GM21390 (cell line): ENCODE results near the gene TTC22.

Experiments used
- ATAC-seq: cut with Tn5 transposase; IDR thresholded peaks from one replicate; pipeline ENCODE4 v1.9.1; 2021; ENCODE audit not compliant: unreplicated experiment

Gene TTC22

DNA sequence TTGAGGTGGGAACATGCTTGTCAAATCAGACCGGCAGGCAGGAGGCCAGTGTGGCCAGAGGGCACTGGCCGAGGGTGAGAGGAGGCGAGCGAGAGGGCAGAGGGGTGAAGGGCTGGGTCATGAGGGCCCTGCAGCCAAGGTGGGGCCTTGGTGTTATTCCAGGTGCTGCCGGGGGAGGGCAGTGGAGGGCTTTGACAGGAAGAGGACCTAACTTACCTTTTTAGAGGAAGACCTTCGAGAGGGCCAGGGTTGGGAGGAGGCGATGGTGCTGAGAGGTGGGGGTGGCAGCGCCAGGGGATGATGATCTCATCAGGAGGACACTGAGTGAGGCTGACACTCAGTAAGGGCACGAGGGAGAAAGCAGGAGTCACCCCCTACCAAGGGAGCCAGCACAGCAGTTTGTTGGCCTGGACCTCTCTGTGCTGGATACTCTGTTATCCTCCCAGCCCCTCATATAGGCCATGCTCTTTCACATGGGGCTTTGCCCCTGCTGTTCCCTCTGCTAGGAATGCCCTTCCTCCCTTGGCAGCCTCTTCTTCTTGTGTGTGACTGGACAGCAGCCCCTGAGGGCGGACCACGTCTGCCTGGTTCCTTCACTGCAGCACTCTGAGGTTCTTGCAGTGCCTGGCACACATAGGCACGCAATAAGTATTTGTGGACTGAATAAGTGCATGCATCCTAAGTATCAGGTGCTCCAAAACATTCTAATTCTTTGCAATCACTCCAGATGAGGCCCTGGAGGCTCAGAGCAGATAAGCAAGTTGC, 7.5 kb upstream of the TTC22 start:
- no peak for ATAC-seq

- ATAC-seq: no peak
Measured at GRCh38 chr1:54807756-54808155, 6.6 kb upstream of the TTC22 start.

DNA sequence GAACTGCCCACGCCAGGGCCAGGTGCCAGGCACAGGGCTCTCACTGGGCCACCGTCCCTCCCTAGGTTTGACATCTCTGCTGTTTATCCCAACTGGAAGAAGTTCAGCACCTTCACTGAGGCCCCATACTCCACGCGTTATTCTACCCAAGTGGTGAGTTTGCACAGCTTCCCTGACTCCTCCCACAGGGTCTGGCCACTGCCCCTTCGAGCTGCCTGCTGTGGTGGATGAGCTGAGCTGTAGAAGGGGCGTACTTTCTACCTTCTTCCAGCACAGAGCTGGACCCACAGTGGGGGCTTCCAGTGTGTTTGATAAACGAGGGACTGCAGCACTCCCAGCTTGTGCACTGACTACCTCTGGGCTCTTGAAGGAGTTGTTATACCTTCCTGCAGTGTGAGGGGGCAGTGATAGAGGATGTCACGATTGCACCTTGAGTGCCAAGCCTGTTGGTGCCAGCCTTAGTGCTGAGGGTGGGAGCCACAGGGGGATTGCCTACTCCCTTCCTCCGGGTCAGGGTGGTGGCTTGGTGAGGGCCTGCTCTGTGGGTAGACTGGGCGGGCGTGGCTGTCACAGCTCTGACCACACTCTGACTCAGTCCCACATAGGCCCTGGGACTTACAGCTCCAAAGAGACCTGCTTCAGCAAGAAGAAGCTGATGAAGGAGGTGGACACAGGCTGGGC, 5.9 kb upstream of the TTC22 start:
- no peak for ATAC-seq

- ATAC-seq: no peak
Measured at GRCh38 chr1:54805981-54806381, 4.9 kb upstream of the TTC22 start.

DNA sequence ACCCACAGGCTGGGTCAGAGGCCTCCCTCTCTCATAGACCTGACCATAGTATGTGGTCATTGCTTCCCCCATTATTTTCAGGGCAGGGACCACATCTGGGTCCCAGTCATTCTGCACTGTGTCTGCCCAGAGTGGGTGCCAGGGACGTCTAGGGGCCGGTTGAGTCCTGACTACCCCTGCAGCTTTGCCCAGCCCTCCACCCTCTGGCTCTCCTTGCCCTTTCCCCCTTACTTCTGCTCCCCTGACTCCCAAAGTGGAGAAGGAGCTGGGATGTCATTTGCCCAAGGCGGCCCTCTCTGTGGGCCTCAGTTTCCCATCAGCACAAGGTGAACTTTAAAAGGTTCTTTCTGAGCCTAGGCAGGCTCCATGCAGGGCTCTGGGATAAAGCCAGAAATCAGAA, 4.3 kb upstream of the TTC22 start:
- no peak for ATAC-seq

DNA sequence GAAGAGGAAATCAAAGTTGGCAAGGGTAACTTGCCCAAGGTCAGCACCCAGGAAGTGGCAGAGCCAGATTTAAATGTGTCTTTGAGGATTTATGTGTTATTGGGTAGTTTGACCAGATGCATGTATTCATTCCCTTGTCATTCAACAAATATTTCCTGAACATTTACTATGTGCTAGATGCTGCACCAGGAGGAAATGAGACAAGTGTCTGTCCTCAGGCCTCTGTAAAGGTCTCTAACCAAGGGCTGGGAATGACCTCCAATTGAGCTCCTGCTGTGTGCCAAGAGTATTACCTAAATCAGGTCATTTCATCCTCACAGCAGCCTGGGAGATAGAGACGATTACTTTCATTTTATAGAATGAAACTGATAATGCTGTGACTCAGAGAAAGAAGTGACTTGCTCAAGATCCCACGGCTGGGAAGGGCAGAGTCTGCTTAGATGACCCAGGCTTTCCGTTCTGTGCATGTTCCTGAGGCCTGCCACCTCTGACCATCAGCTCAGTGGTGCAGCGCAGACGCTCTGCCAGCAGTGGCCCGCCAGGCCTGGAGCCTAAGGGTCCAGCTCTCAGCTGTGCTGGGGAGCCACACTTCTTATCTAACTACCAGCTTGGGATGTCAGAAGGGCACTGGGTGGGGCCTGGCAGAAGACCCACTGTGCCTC, 3.5 kb upstream of the TTC22 start:
- no peak for ATAC-seq

DNA sequence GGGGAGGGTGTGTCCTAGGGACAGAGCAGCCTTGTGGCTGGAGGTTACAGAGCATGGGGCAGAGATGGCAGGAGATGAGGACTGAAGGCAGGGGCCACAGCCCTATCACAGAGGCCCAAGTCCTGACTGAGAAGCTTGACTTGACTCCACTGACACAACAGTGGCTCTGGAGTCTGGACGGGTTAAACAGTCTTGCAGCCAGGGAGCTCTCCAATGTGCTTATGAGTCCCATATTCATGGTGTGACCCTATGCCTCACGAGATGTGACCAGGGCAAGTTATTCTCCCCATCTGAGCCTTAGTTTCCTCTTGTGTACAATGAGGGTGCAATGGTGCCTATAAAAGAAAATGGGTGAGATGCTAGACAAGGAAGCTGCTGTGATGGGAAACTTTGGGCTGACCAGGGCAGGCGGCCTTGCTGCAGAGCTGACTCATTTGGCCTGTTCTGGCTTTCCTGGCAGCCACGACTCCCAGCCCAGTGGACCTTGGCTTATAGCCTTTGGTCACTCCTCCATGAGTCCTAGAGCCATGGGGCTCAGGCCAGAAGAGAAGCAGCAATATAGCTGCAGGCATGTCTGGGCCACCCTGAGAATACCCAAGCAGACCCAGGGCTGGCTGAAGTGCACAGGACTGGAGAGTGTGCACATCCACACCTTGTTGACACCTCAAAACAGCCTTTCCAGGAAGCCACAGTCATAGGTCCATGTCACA, 2.8 kb upstream of the TTC22 start:
- ATAC-seq: no peak

DNA sequence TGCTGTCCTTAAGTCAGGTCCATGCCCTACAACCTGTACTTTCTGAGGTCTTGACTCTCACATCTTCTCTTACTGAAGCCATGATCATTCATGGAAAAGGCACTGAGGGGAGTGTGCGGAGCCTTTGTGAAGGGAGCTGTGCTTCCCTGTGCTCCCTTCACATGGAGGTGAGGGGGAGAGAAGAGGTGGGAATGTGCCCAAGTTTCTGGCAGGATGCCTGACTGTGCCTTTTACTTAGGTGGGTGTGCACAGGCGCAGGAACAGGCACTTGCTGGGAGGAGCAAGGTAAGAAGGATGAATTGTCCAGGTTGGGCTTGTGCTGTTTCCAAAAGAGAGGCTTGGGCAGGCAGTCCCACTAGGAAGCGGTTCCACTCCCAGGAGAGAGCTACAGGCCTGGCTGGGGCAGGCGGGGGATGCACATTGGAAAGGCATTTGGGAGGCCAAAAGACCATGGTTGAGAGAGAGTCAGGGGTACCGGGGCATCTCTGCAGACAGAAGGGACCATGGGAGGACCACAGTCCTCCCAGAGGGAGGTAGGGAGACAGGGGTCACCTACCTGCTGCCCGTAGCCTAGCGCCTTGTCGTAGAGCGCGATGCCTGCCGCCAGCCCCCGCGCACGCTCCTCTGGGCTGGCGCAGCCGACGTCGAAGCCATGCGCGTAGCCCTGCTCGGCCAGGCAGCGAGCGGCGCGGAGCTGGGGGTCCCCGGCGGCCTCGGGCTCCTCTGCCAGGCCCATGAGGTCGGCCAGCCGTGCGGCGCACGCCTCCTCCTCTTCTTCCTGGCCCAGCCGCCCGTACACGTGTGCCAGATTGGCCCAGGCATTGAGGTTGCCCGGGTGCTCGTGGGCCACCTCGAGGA, 853 bp downstream of the TTC22 start:
- ATAC-seq: no peak

DNA sequence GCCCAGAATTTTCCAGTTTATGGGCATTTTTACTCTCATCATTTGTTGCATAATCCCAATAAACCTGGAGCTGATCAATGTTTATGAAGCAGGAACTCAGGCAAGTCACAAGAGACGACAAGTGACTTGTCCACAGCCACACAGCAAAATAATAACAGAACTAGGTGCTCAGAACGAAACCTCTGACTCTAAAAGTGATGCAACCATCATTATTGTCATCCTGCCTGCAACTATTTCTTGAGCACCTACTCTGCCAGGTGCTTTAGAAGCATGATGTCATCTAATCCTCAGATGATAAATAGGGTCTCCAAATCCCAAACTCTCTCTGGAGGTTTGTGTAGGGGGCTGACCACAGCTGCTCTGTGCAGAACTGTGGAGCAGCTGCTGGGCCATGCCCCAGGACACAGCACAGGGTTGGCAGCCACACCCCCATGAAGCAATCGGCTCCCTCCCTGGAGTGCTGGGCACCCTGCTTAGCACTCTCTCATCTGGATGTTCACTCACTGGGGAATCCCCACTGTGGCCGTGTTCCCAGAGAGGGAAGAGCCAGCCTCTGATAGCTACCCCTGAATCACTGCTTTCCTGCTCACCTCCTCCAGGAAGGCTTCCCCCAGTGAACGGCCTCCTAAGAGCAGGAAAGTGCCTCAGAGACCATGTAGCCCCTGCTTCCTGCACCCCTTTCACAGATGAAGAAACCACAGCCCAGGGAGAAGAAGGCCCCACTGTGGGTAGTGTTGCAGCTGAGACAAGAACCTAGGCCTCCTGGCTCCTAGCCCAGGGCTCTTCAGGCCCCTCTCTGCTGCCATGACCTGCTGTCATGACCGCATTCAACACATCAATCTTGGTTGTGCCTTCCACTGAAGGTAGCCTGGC, 2.1 kb downstream of the TTC22 start:
- peak; percentile 41 for ATAC-seq

DNA sequence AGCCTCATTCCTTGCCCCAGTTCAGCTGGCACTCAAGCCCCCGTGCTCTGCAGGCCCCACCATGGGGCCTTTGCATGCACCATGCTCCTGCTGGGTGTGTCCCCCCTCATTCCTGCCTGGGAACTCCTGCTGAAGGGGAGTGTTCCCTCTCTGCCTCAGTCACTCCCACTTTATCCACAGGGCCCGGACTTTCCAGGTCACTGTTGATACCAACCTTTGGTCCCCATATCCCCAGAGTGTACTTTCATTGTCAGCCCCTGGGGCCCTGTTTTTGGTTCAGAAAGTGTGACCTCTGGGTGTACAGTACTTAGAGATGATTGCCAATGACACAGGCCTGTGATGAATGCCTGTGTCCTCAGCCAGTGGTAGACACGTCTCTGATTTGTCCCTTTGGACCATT, 2.9 kb downstream of the TTC22 start:
- ATAC-seq: no peak

- ATAC-seq: no peak
Measured at GRCh38 chr1:54796902-54797301, 4.2 kb downstream of the TTC22 start.

GRCh38 chr1:54795841-54796468, 5.2 kb downstream of the TTC22 start:
- ATAC-seq: no peak

GRCh38 chr1:54795356-54795665, 5.8 kb downstream of the TTC22 start:
- ATAC-seq: no peak

GRCh38 chr1:54794451-54795355, 6.4 kb downstream of the TTC22 start:
- ATAC-seq: no peak

DNA sequence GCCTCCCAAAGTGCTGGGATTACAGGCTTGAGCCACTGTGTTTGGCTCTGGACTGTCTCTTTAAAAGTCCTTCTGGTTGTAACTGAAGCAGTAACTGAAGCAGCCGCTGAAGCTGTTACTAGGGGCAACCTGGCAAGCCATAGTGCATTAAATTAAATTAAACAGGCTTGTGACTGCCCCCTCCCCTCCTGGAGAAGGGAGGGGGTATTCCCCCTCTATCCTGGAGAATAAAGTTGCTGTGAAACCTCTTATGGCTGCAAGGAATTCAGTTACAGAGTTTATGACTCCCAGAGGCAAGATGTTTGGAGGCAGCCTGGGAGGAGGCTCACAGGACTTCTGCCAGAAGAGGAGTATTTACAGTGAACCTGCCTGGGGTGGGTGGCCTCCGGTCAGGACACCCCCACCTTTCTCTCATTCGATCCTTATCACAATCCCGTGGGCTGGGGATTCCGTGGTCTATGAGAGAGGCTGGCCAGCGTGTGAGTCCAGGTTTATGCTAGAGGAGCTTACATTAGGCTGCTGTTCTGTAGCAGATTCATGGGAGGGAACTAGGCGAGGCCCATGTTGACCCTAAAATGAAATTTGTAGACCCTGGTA, 8.3 kb downstream of the TTC22 start:
- no peak for ATAC-seq

DNA sequence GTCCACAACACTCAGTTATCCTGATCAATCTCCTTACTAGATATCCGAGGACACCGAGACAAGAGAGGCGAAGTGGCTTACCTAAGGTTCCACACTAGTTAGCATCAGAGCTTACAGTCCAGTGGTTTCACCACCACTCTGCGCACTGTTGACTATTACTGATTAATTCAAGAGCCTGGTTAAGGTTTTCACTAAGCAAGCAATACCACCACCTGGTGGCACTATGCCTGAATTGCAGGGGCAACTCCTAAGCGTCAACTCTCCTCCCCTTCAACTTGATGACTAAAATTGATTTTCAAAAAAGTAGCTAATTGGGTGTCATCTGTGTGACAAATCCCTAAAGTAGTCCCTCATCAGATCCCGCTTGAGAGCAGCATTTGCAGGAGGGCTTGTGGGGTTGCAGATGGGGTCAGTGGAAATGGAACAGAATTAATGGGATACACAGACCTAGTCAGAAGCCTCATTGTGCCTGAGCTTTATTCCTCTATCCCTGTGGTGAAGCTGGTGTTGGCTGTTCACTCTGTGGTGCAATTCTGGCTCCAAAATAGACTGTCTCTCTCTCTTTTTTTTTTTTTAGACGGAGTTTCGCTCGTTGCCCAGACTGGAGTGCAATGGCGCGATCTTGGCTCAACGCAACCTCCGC, 9.1 kb downstream of the TTC22 start:
- ATAC-seq: no peak

GRCh38 chr1:54788459-54788858, 12.7 kb downstream of the TTC22 start:
- ATAC-seq: no peak
